ENCODE measurements around the gene DBI.
A peak's percentile ranks its signal among the peaks of the same experiment; 100 is the strongest.
"Not testable (repeated sequence)": the region's sequence is repeated elsewhere in the genome, so short reads cannot be mapped to it uniquely, and the experiment has no call there.

Gene DBI

DNA sequence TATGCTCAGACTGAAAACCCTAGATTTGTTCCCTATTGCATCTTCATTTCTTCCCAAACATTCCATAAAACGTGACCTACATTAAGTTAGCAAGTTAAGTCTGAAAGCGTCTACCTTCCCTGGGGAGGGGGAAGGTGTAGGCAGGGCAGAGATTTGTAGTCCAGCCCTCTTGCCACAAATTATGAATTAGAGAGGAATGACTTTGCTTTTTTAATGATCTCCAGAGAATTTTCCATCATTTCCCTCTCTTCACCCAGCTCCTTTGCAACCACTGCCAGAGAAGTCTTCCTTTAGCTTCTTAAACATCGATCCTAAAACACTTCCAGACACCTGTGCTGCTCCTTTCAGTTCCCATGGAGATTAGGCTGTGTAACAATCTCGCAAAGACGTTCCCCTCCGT lies 1.3 kb upstream of the DBI start:
- Histone ChIP-seq H3K36me3 (ENCODE audit: control insufficient read depth, insufficient read depth, low read length) (peaks cover 26% of the 10 kb centered on the region), H3K4me3 (ENCODE audit: extremely low read depth, insufficient read depth, low read length, poor library complexity, severe bottlenecking) (peak overlapping the region; percentile 96), H3K4me1 (ENCODE audit: control insufficient read depth, insufficient read depth, low read length, poor library complexity, severe bottlenecking) (no peaks in the 10 kb centered on the region), H3K9me3 (ENCODE audit: control insufficient read depth, low read length) (no peaks in the 10 kb centered on the region), H3K27ac (ENCODE audit: low read depth, low read length, severe bottlenecking) (no peak overlapping the region)
- WGBS, 2 experiments (ENCODE audit: insufficient coverage in 2 of 2): 48 to 53% methylated on average over 4 of the region's 6 CpGs

DNA sequence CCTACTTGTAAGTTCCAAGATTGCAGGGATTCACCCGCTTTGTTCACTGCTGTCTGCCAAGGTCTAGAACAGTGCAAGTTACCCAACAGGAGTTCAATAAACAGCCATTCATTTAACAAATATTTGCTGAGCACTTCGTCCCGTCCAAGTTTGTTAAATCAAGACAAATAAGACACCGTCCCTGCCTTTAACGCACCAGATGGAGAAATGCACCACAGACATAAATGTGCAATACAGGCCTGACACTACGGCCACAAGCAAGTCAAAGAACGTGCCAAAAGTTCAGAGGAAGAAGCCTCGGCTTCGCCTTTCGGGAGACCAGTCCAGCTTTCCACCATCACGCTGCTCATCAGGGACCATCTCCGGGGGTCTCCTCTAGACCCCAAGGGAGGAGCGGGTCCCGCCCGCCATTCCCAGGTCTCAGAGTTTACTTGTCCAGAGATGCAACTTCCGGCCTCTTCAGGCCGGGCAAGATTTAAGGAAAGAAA lies 572 bp upstream of the DBI start:
- H3K27ac ChIP-seq (ENCODE audit: low read depth, low read length, severe bottlenecking): peak overlapping the region; percentile 43
- peak overlapping the region; percentile 96 for H3K4me3 ChIP-seq (ENCODE audit: extremely low read depth, insufficient read depth, low read length, poor library complexity, severe bottlenecking)
- H3K9me3 ChIP-seq (ENCODE audit: control insufficient read depth, low read length): no peaks in the 10 kb centered on the region
- peaks cover 33% of the 10 kb centered on the region for H3K36me3 ChIP-seq (ENCODE audit: control insufficient read depth, insufficient read depth, low read length)
- WGBS, 2 experiments (ENCODE audit: insufficient coverage in 2 of 2): 1 to 5% methylated on average over 13 to 16 of the region's 17 CpGs
- no peaks in the 10 kb centered on the region for H3K4me1 ChIP-seq (ENCODE audit: control insufficient read depth, insufficient read depth, low read length, poor library complexity, severe bottlenecking)

DNA sequence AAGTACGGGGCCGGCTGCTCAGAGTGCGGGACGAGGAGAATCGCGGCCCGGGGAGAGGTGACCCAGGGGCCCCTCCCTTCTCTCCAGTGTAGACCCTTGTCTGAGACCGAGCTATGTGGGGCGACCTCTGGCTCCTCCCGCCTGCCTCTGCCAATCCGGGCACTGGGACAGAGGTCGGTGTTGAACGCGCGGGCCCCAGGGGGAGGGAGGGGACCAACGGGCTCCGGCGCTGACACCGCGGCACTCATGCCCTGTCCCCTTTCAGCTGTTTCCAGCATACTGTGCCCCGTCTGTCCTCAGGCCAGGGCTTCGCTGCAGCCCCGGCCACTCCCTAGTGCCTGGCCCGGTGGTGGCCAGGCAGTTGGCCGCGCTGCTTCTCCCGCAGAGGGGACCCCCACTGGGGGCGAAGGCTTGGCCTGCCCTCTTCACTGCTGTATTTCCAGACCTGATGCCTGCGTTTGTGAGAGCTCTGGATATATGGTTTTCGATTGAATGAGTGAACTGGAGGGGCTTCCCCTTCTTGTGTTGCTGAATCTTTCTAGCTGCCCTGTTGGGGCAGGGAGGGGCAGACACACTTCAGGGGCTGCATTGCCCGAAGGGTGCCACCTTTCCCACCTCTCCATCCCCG lies 809 bp downstream of the DBI start:
- WGBS, 2 experiments (ENCODE audit: insufficient coverage in 2 of 2): 2 to 4% methylated on average over 24 to 30 of the region's 32 CpGs
- H3K4me1 ChIP-seq (ENCODE audit: control insufficient read depth, insufficient read depth, low read length, poor library complexity, severe bottlenecking): no peaks in the 10 kb centered on the region
- H3K9me3 ChIP-seq (ENCODE audit: control insufficient read depth, low read length): peaks cover 1% of the 10 kb centered on the region
- H3K36me3 ChIP-seq (ENCODE audit: control insufficient read depth, insufficient read depth, low read length): peaks cover 47% of the 10 kb centered on the region
- peak overlapping the region; percentile 96 for H3K4me3 ChIP-seq (ENCODE audit: extremely low read depth, insufficient read depth, low read length, poor library complexity, severe bottlenecking)
- no peak overlapping the region for H3K27ac ChIP-seq (ENCODE audit: low read depth, low read length, severe bottlenecking)

DNA sequence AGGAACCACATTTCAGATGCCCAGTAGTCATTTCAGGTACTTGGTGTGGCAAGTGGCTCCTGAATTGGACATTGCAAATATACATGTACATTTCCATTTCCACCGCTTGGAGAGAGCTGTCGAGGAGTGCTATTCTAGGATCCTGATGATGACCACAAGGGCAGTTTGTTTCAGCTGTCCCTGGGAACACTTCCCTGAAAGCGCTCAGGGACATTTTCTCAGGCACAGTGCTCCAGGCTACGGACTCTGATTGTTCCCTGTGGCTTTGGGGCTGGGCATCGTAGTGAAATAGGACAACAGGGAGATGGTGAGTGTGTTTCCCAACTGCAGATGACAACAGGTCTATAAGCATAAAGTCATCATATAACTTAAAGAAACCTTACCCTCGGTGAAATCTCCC lies 3.1 kb downstream of the DBI start:
- WGBS, 2 experiments (ENCODE audit: insufficient coverage in 2 of 2): 78 to 100% methylated on average over 2 to 3 of the region's 6 CpGs
- no peak overlapping the region for H3K27ac ChIP-seq (ENCODE audit: low read depth, low read length, severe bottlenecking)
- H3K4me3 ChIP-seq (ENCODE audit: extremely low read depth, insufficient read depth, low read length, poor library complexity, severe bottlenecking): no peak overlapping the region
- peaks cover 8% of the 10 kb centered on the region for H3K9me3 ChIP-seq (ENCODE audit: control insufficient read depth, low read length)
- H3K4me1 ChIP-seq (ENCODE audit: control insufficient read depth, insufficient read depth, low read length, poor library complexity, severe bottlenecking): no peaks in the 10 kb centered on the region
- peaks cover 61% of the 10 kb centered on the region for H3K36me3 ChIP-seq (ENCODE audit: control insufficient read depth, insufficient read depth, low read length)

GRCh38 chr2:119371111-119371510 lies 4.3 kb downstream of the DBI start:
- Histone ChIP-seq H3K27ac (ENCODE audit: low read depth, low read length, severe bottlenecking) (no peak overlapping the region), H3K4me1 (ENCODE audit: control insufficient read depth, insufficient read depth, low read length, poor library complexity, severe bottlenecking) (no peaks in the 10 kb centered on the region), H3K36me3 (ENCODE audit: control insufficient read depth, insufficient read depth, low read length) (peaks cover 63% of the 10 kb centered on the region), H3K4me3 (ENCODE audit: extremely low read depth, insufficient read depth, low read length, poor library complexity, severe bottlenecking) (no peak overlapping the region), H3K9me3 (ENCODE audit: control insufficient read depth, low read length) (peaks cover 8% of the 10 kb centered on the region)
- WGBS, 2 experiments (ENCODE audit: insufficient coverage in 2 of 2): 94 to 96% methylated on average over 5 of the region's 6 CpGs

- Histone ChIP-seq H3K27ac (ENCODE audit: low read depth, low read length, severe bottlenecking) (no peak overlapping the region), H3K9me3 (ENCODE audit: control insufficient read depth, low read length) (peaks cover 8% of the 10 kb centered on the region), H3K4me1 (ENCODE audit: control insufficient read depth, insufficient read depth, low read length, poor library complexity, severe bottlenecking) (no peaks in the 10 kb centered on the region), H3K4me3 (ENCODE audit: extremely low read depth, insufficient read depth, low read length, poor library complexity, severe bottlenecking) (no peak overlapping the region), H3K36me3 (ENCODE audit: control insufficient read depth, insufficient read depth, low read length) (peaks cover 62% of the 10 kb centered on the region)
- WGBS, 2 experiments (ENCODE audit: insufficient coverage in 2 of 2): 96 to 97% methylated on average over 4 to 5 of the region's 7 CpGs
Observed at GRCh38 chr2:119372778-119373568, 6.2 kb downstream of the DBI start.

DNA sequence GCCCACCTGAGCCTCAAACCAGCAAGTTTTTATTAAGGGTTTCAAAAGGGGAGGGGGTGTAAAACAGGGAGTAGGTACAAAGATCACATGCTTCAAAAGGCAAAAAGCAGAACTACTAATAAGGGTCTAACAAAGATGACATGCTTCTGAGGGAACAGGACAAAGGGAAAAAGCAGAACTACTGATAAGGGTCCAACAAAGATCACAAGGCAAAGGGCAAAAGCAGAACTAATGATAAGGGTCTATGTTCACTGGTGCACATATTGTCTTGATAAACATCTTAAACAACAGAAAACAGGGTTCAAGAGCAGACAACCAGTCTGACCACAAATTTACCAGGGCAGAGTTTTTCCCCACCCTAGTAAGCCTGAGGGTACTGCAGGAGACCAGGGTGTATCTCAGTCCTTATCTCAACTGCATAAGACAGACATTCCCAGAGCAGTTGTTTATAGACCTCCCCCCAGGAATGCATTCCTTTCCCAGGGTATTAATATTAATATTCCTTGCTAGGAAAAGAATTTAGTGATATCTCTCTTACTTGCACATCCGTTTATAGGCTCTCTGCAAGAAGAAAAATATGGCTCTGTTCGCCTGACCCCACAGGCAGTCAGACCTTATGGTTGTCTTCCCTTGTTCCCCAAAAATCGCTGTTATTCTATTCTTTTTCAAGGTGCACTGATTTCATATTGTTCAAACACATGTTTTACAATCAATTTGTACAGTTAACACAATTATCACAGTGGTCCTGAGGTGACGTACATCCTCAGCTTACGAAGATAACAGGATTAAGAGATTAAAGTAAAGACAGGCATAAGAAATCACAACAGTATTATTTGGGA lies 7.3 kb downstream of the DBI start:
- not testable (repeated sequence) for H3K4me3 ChIP-seq (ENCODE audit: extremely low read depth, insufficient read depth, low read length, poor library complexity, severe bottlenecking); H3K4me1 ChIP-seq (ENCODE audit: control insufficient read depth, insufficient read depth, low read length, poor library complexity, severe bottlenecking); H3K27ac ChIP-seq (ENCODE audit: low read depth, low read length, severe bottlenecking); H3K9me3 ChIP-seq (ENCODE audit: control insufficient read depth, low read length)
- 100% methylated on average over 2 of the region's 5 CpGs for WGBS, 2 experiments (ENCODE audit: insufficient coverage in 2 of 2)
- peaks cover 51% of the 10 kb centered on the region for H3K36me3 ChIP-seq (ENCODE audit: control insufficient read depth, insufficient read depth, low read length)

GRCh38 chr2:119376406-119376805 lies 9.6 kb downstream of the DBI start:
- 100% methylated on average over 4 to 5 of the region's 6 CpGs for WGBS, 2 experiments (ENCODE audit: insufficient coverage in 2 of 2)
- H3K4me1 ChIP-seq (ENCODE audit: control insufficient read depth, insufficient read depth, low read length, poor library complexity, severe bottlenecking); H3K4me3 ChIP-seq (ENCODE audit: extremely low read depth, insufficient read depth, low read length, poor library complexity, severe bottlenecking); H3K9me3 ChIP-seq (ENCODE audit: control insufficient read depth, low read length); H3K27ac ChIP-seq (ENCODE audit: low read depth, low read length, severe bottlenecking): not testable (repeated sequence)
- H3K36me3 ChIP-seq (ENCODE audit: control insufficient read depth, insufficient read depth, low read length): peaks cover 28% of the 10 kb centered on the region

DNA sequence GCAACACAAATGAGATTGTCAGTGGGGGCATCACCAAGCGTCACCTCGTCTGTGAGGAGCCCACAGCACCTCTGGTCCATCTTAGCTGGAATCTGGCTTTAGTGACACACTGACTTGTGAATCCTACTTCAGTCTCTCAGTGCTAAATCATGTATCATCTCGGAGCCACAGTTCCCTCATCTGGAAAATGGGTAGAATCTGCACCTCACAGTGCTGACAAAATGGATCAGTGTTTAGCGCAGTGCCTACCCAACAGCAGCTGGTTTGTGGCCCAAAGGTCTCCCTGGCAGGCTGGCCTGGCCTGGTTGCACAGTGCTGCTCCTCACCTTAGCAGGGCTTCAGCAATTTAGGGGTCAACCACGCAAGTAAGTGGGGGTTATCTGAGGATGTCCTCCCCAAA lies 10.0 kb downstream of the DBI start:
- no peak overlapping the region for H3K4me3 ChIP-seq (ENCODE audit: extremely low read depth, insufficient read depth, low read length, poor library complexity, severe bottlenecking)
- H3K36me3 ChIP-seq (ENCODE audit: control insufficient read depth, insufficient read depth, low read length): peaks cover 24% of the 10 kb centered on the region
- no peak overlapping the region for H3K27ac ChIP-seq (ENCODE audit: low read depth, low read length, severe bottlenecking)
- H3K9me3 ChIP-seq (ENCODE audit: control insufficient read depth, low read length): peaks cover 8% of the 10 kb centered on the region
- H3K4me1 ChIP-seq (ENCODE audit: control insufficient read depth, insufficient read depth, low read length, poor library complexity, severe bottlenecking): no peaks in the 10 kb centered on the region
- 91 to 97% methylated on average over 4 of the region's 5 CpGs for WGBS, 2 experiments (ENCODE audit: insufficient coverage in 2 of 2)

DNA sequence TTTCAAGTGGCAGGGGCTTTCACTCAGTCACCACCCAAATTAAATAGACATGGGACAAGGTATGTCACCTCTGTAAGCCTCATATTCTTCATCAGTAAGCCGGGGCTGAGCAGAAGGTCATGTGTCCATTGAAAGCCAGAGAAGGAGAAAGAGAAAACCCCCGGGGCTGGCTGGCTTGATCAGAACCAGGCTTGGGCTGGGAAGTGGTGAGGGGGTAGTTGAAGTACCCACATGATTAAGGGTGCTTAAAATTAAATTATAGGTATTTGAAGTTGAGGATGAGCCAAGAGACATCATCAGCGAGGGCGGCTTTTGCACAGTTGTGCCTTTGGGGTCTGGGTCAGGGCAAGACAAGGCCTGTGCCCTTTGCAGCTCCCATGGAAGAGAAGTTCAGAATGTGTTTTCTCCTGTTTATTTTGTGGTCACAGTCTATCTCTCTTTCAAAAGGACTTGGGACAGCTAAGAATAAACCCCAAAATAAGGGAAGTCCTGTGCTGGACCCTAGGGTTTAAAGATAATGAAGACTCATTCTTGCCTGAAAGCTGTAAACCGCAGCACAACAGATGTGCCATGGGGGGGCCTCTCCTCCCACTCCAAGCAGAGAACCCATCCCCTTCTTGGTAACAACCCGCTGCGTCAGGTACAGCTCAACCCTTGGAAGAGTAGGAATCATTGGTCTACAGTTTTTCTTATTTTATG lies 10.7 kb downstream of the DBI start:
- Histone ChIP-seq H3K36me3 (ENCODE audit: control insufficient read depth, insufficient read depth, low read length) (peaks cover 17% of the 10 kb centered on the region), H3K4me1 (ENCODE audit: control insufficient read depth, insufficient read depth, low read length, poor library complexity, severe bottlenecking) (no peaks in the 10 kb centered on the region), H3K27ac (ENCODE audit: low read depth, low read length, severe bottlenecking) (no peak overlapping the region), H3K4me3 (ENCODE audit: extremely low read depth, insufficient read depth, low read length, poor library complexity, severe bottlenecking) (no peak overlapping the region), H3K9me3 (ENCODE audit: control insufficient read depth, low read length) (peaks cover 8% of the 10 kb centered on the region)
- WGBS, 2 experiments (ENCODE audit: insufficient coverage in 2 of 2): 92 to 100% methylated on average over 4 of the region's 7 CpGs
